ENCODE measurements around the gene IGSF9B. TPM values are rescaled to one million over a fixed set of nuclear protein-coding genes. Genes with fewer than 3 reads are reported as not detected.

Gene IGSF9B
- total and polyA plus RNA-seq, 10 of the 15 experiments (the other 5 are each of a cell fraction or from before 2014, with no cell fraction given), result 0.03 to 3.7 (median 0.20) TPM; not detected in 2

GRCh38 chr11:133872160-133872559, 84.6 kb downstream of the IGSF9B start:
- intact Hi-C loops (cut with micrococcal nuclease; ENCODE audit: unreplicated experiment) (no loop called here), in situ Hi-C loops (cut with MboI) (no loop called here)
- WGBS (ENCODE audit: insufficient coverage, insufficient replicate concordance, low lambda C conversion rate, missing lambda C conversion rate), result 0% methylated on average over 1 of the region's 1 CpG
- Histone ChIP-seq H3K9ac (ENCODE audit: control insufficient read depth, insufficient read depth, low read length) (no peak overlapping the region), H3K4me3 (no peak overlapping the region), H2AFZ (ENCODE audit: control insufficient read depth, low read depth, low read length) (no peak overlapping the region), H3K36me3 (ENCODE audit: control insufficient read depth in 2 of 2, insufficient read depth in 2 of 2, low read length in 1 of 2) (no peaks in the 10 kb centered on the region), H3K27me3 (replicated peaks in 1 of 2; ENCODE audit: control insufficient read depth in 2 of 2, insufficient read depth in 2 of 2, low read length in 1 of 2) (no peaks in the 10 kb centered on the region; a peak in 1 of 4 replicates), H3K79me2 (ENCODE audit: control insufficient read depth, insufficient read depth, low read length) (no peaks in the 10 kb centered on the region), H3K9me3 (replicated peaks; ENCODE audit: control insufficient read depth, insufficient read depth, low read length) (no peaks in the 10 kb centered on the region; the same call in 2 of the 3 replicates), H3K4me2 (ENCODE audit: control insufficient read depth, insufficient read depth) (no peak overlapping the region), H3K27ac (ENCODE audit: control insufficient read depth, insufficient read depth) (no peak overlapping the region), H4K20me1 (ENCODE audit: control insufficient read depth, insufficient read depth) (no peaks in the 10 kb centered on the region), H3K4me1 (ENCODE audit: control insufficient read depth, insufficient read depth, low read length) (no peaks in the 10 kb centered on the region)
- FAIRE-seq, result no peak
- RAD21 ChIA-PET (ENCODE audit: unreplicated experiment), result no interaction called here
- no TSS peak for BruUV-seq (replicated peaks)
- DNase-seq (ENCODE audit: low read depth, low spot score), result no peak
- SMC1A ChIA-PET (ENCODE audit: uncharacterized antibody, unreplicated experiment), result no interaction called here
- ATAC-seq, result no peak
- no peak for TF ChIP-seq MLLT1 (IDR thresholded peaks at IDR 0.05)
- no peak for TF ChIP-seq STAT3 (IDR thresholded peaks at IDR 0.05; ENCODE audit: low read depth, low read length)
- TF ChIP-seq PKNOX1 (IDR thresholded peaks at IDR 0.05), result no peak
- TF ChIP-seq MTA2 (IDR thresholded peaks at IDR 0.05; ENCODE audit: low read depth), result no peak
- TF ChIP-seq E2F8 (IDR thresholded peaks at IDR 0.05; ENCODE audit: low read depth, partially characterized antibody), result no peak
- no peak for TF ChIP-seq SREBF2 (IDR thresholded peaks at IDR 0.05; ENCODE audit: low read length)
- no peak for TF ChIP-seq SP1 (IDR thresholded peaks at IDR 0.05; ENCODE audit: low read depth, low read length)
- no peak for TF ChIP-seq KAT2A (conservative IDR thresholded peaks at IDR 0.05; ENCODE audit: control insufficient read depth, low read depth, low read length)
- TF ChIP-seq SREBF1 (IDR thresholded peaks at IDR 0.05; ENCODE audit: low read length), result no peak
- TF ChIP-seq DPF2 (IDR thresholded peaks at IDR 0.05), result no peak
- no peak for TF ChIP-seq KDM1A (IDR thresholded peaks at IDR 0.05; ENCODE audit: borderline replicate concordance)
- TF ChIP-seq ZSCAN29 (IDR thresholded peaks at IDR 0.05), result no peak
- TF ChIP-seq YY1 (IDR thresholded peaks at IDR 0.05; ENCODE audit: low read depth, low read length), result no peak
- no peak for TF ChIP-seq MYC (IDR thresholded peaks at IDR 0.05; ENCODE audit: insufficient read depth, insufficient read length, insufficient replicate concordance, low read length, severe bottlenecking)
- no peak for TF ChIP-seq ZNF687 (IDR thresholded peaks at IDR 0.05)
- TF ChIP-seq POLR2A (IDR thresholded peaks at IDR 0.05; ENCODE audit: low read depth, low read length), result no peak
- TF ChIP-seq NBN (IDR thresholded peaks at IDR 0.05), result no peak
- no peak for TF ChIP-seq LARP7 (IDR thresholded peaks at IDR 0.05)
- CTCF ChIA-PET, result no interaction called here
- POLR2A ChIA-PET, result no interaction called here
